Fibroblast of lung (primary cell): ENCODE data around the gene SLC7A6. TPM values are rescaled to one million over a fixed set of nuclear protein-coding genes. Genes with fewer than 3 reads are reported as not detected.

Experiments used
- DNase-seq, 2 donors: peaks; one replicate each; pipeline versions ENCODE4 v3.0.0 to v3.0.0-alpha.2; 2010; ENCODE audit warnings: low read depth in 2 of 2
- H2AFZ ChIP-seq: 2 replicates; pipeline ENCODE4 v1.5.1; 2012; ENCODE audit warnings: low read length, control low read depth, inconsistent platforms
- H3K27ac ChIP-seq: 2 replicates; pipeline ENCODE4 v1.5.1; 2011; ENCODE audit warnings: low read length, control low read depth; ENCODE audit not compliant: insufficient read depth
- H3K27me3 ChIP-seq: 2 replicates; pipeline ENCODE4 v1.5.1; 2011; ENCODE audit warnings: mild to moderate bottlenecking, low read length; ENCODE audit not compliant: control insufficient read depth, insufficient read depth
- H3K36me3 ChIP-seq: 2 replicates; pipeline ENCODE4 v1.5.1; 2011; ENCODE audit warnings: low read length; ENCODE audit not compliant: control insufficient read depth, insufficient read depth
- H3K4me1 ChIP-seq: 2 replicates; pipeline ENCODE4 v1.5.1; 2011; ENCODE audit warnings: low read length; ENCODE audit not compliant: control insufficient read depth, insufficient read depth; ENCODE audit errors: extremely low read depth
- H3K4me2 ChIP-seq: 2 replicates; pipeline ENCODE4 v1.5.1; 2011; ENCODE audit warnings: low read length, control low read depth; ENCODE audit not compliant: insufficient read depth; ENCODE audit errors: extremely low read depth
- H3K4me3 ChIP-seq, 4 experiments: fragments of 200-600 bp in 1 of 4; sonication (generic) in 1 of 4; replicated peaks in 1 of 4; 2 replicates each; pipeline ENCODE4 v1.5.1; 2011 to 2016; ENCODE audit warnings: low read length in 4 of 4, low read depth in 3 of 4, mild to moderate bottlenecking in 3 of 4, control low read depth in 2 of 4, inconsistent platforms in 1 of 4, mixed read lengths in 1 of 4; ENCODE audit not compliant: insufficient read depth in 1 of 4; ENCODE audit errors: control extremely low read depth in 1 of 4
- H3K79me2 ChIP-seq: 2 replicates; pipeline ENCODE4 v1.5.1; 2012; ENCODE audit warnings: mild to moderate bottlenecking, low read length, inconsistent platforms; ENCODE audit not compliant: control insufficient read depth, insufficient read depth
- H3K9ac ChIP-seq: 2 replicates; pipeline ENCODE4 v1.5.1; 2011; ENCODE audit warnings: mild to moderate bottlenecking, low read length, control low read depth; ENCODE audit not compliant: insufficient read depth
- H3K9me3 ChIP-seq: 2 replicates; pipeline ENCODE4 v1.5.1; 2012; ENCODE audit warnings: low read depth, low read length; ENCODE audit not compliant: control insufficient read depth, insufficient read depth
- H4K20me1 ChIP-seq: 2 replicates; pipeline ENCODE4 v1.5.1; 2011; ENCODE audit warnings: low read length; ENCODE audit not compliant: control insufficient read depth, insufficient read depth; ENCODE audit errors: extremely low read depth
- EZH2 ChIP-seq: IDR thresholded peaks from 2 replicates; pipeline ENCODE4 v1.5.1; 2012; ENCODE audit warnings: low read length, control low read depth, mild to moderate bottlenecking; ENCODE audit errors: missing control alignments
- polyA plus RNA-seq, 2 donors: library from polyadenylated mRNA; depleted of rRNA in 1 of 2; stranded (reverse) in 1 of 2; unstranded in 1 of 2; fragments of >200 nt; gene quantifications; 2 replicates each; pipeline ENCODE4 v1.2.1, GENCODE V29; 2011 to 2012; ENCODE audit warnings: missing spikeins in 1 of 2
- total RNA-seq: library from RNA; depleted of rRNA; stranded (reverse); fragments of >200 nt; gene quantifications from 2 replicates; pipeline ENCODE4 v1.2.1, GENCODE V29; 2014
- TF ChIP-seq, protein P1 (sequence below), 2 donors: IDR thresholded peaks in 1 of 2; conservative IDR thresholded peaks in 1 of 2; 1 replicate in 1 of 2; 2 replicates in 1 of 2; pipeline ENCODE4 v1.5.1; 2011 to 2012; ENCODE audit warnings: low read length in 2 of 2, control low read depth in 1 of 2, inconsistent platforms in 1 of 2, low read depth in 1 of 2, mild to moderate bottlenecking in 1 of 2

The SLC7A6 gene
- total and polyA plus RNA-seq, 2 donors (not counting 1 experiment from before 2014, with no cell fraction given) = 11.9 to 19.0 TPM

DNA sequence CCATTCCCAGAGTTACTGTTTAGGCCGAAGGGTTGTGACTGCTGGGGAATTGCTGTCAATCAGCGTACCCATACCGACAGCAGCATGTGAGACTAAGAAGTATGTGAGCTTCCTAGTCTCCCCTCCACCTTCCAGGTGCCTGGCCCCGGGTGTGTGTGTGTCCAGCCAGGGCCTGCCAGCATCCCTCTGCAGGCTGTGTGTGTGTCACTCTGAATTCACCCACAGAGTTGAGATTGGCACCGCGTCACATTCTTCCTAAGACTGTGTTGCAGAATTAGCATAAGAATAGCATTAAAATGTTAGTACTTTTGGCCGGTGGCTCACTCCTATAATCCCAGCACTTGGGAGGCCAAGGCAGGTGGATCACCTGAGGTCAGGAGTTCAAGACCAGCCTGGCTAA is 78.3 kb downstream of the SLC7A6 start:
- TF ChIP-seq, protein P1, sequence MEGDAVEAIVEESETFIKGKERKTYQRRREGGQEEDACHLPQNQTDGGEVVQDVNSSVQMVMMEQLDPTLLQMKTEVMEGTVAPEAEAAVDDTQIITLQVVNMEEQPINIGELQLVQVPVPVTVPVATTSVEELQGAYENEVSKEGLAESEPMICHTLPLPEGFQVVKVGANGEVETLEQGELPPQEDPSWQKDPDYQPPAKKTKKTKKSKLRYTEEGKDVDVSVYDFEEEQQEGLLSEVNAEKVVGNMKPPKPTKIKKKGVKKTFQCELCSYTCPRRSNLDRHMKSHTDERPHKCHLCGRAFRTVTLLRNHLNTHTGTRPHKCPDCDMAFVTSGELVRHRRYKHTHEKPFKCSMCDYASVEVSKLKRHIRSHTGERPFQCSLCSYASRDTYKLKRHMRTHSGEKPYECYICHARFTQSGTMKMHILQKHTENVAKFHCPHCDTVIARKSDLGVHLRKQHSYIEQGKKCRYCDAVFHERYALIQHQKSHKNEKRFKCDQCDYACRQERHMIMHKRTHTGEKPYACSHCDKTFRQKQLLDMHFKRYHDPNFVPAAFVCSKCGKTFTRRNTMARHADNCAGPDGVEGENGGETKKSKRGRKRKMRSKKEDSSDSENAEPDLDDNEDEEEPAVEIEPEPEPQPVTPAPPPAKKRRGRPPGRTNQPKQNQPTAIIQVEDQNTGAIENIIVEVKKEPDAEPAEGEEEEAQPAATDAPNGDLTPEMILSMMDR (conservative IDR thresholded peaks at IDR 0.05 in 1 of 2, IDR thresholded peaks at IDR 0.05 in 1 of 2; ENCODE audit: low read depth in 1 of 2, low read length in 2 of 2) = no peak
- no peak for TF ChIP-seq EZH2
- Histone ChIP-seq H3K9me3 (no peaks in the 10 kb centered on the region), H3K4me3 (no peak overlapping the region), H3K4me1 (no peaks in the 10 kb centered on the region), H3K9ac (no peak overlapping the region), H3K4me2 (no peak overlapping the region), H4K20me1 (no peaks in the 10 kb centered on the region), H3K79me2 (no peaks in the 10 kb centered on the region), H3K36me3 (peaks cover 30% of the 10 kb centered on the region), H3K27ac (no peak overlapping the region), H3K27me3 (no peaks in the 10 kb centered on the region), H2AFZ (no peak overlapping the region)
- DNase-seq = no peak

DNA sequence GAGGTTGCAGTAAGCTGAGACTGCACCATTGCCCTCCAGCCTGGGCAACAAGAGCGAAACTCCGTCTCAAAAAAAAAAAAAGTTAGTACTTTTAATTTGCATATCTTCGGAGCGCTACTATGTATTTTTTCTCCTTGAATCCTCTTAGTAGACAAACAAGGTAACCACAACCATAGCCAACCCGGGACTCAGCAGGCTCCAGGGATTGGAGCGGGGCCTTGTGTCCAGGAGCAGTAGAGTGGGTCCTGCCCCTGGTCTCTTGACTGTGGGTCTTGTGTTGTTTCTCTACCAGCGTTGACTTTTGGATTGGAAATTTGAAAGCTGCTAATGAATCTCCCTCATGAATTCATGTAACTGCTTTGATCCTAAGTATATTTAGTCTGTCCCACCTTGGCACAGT is 78.8 kb downstream of the SLC7A6 start:
- no peak for DNase-seq
- no peak overlapping the region for H3K4me3 ChIP-seq
- peaks cover 27% of the 10 kb centered on the region for H3K36me3 ChIP-seq
- no peak overlapping the region for H3K4me2 ChIP-seq
- H3K4me1 ChIP-seq = no peaks in the 10 kb centered on the region
- no peaks in the 10 kb centered on the region for H3K27me3 ChIP-seq
- TF ChIP-seq EZH2 = no peak
- H3K9me3 ChIP-seq = no peaks in the 10 kb centered on the region
- no peak overlapping the region for H2AFZ ChIP-seq
- no peaks in the 10 kb centered on the region for H3K79me2 ChIP-seq
- no peak overlapping the region for H3K27ac ChIP-seq
- no peaks in the 10 kb centered on the region for H4K20me1 ChIP-seq
- no peak overlapping the region for H3K9ac ChIP-seq

- no peaks in the 10 kb centered on the region for H3K9me3 ChIP-seq
- H3K36me3 ChIP-seq = peaks cover 25% of the 10 kb centered on the region
- H3K4me1 ChIP-seq = no peaks in the 10 kb centered on the region
- no peak overlapping the region for H2AFZ ChIP-seq
- H3K4me2 ChIP-seq = no peak overlapping the region
- no peaks in the 10 kb centered on the region for H3K79me2 ChIP-seq
- TF ChIP-seq, protein P1 (conservative IDR thresholded peaks at IDR 0.05 in 1 of 2, IDR thresholded peaks at IDR 0.05 in 1 of 2; ENCODE audit: low read depth in 1 of 2, low read length in 2 of 2) = no peak
- no peaks in the 10 kb centered on the region for H4K20me1 ChIP-seq
- H3K4me3 ChIP-seq = no peak overlapping the region
- H3K27me3 ChIP-seq = no peaks in the 10 kb centered on the region
- no peak overlapping the region for H3K9ac ChIP-seq
- DNase-seq = no peak
- H3K27ac ChIP-seq = no peak overlapping the region
Measured at GRCh38 chr16:68344252-68344651, 79.9 kb downstream of the SLC7A6 start.
